A673 (cell line): ENCODE data around the gene FLG2.
"Not testable (repeated sequence)": the region's sequence is repeated elsewhere in the genome, so short reads cannot be mapped to it uniquely, and the experiment has no call there.

Experiments
- EZH2 ChIP-seq: fragments of 200-600 bp; sonication (generic); IDR thresholded peaks from 2 replicates; pipeline ENCODE4 v1.6.1; 2017; ENCODE audit warnings: borderline replicate concordance, low read depth, mild to moderate bottlenecking, mixed read lengths, antibody characterized with exemption, low read length; ENCODE audit not compliant: poor library complexity, severe bottlenecking
- TF ChIP-seq, protein P1 (sequence below): fragments of 300-800, 200-600 bp; sonication (generic); conservative IDR thresholded peaks from 2 replicates; pipeline ENCODE4 v1.5.1; 2017; ENCODE audit warnings: low read depth, mild to moderate bottlenecking, antibody characterized with exemption, low read length, moderate library complexity, mixed read lengths

DNA sequence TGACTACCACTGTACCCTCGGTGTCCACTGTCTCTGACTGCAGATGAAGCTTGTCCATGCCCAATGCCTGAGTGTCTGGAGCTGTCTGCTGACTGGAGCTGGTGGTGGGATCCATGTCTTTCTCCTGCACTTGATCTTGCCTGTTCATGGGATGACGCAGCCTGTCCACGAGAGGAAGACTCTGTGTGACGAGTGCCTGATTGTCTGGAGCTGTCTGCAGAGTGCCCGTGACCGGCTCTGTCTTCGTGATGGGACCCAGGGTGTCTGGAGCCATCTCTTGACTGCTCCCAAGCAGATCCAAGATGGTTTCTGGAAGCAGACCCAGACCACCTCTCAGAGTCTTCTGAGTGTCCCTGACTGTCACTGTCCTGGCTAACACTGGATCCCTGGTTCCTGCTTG lies 51.0 kb downstream of the FLG2 start:
- TF ChIP-seq, protein P1, sequence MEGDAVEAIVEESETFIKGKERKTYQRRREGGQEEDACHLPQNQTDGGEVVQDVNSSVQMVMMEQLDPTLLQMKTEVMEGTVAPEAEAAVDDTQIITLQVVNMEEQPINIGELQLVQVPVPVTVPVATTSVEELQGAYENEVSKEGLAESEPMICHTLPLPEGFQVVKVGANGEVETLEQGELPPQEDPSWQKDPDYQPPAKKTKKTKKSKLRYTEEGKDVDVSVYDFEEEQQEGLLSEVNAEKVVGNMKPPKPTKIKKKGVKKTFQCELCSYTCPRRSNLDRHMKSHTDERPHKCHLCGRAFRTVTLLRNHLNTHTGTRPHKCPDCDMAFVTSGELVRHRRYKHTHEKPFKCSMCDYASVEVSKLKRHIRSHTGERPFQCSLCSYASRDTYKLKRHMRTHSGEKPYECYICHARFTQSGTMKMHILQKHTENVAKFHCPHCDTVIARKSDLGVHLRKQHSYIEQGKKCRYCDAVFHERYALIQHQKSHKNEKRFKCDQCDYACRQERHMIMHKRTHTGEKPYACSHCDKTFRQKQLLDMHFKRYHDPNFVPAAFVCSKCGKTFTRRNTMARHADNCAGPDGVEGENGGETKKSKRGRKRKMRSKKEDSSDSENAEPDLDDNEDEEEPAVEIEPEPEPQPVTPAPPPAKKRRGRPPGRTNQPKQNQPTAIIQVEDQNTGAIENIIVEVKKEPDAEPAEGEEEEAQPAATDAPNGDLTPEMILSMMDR, result not testable (repeated sequence)
- not testable (repeated sequence) for TF ChIP-seq EZH2
